HG02852 (cell line): Measurements from ENCODE around the gene EFS.
"Not testable (repeated sequence)": the region's sequence is repeated elsewhere in the genome, so short reads cannot be mapped to it uniquely, and the experiment has no call there.

ENCODE experiments used
- ATAC-seq: cut with Tn5 transposase; IDR thresholded peaks from one replicate; pipeline ENCODE4 v1.9.1; 2021; ENCODE audit warnings: mild to moderate bottlenecking, moderate library complexity; ENCODE audit not compliant: unreplicated experiment

EFS gene

GRCh38 chr14:23365036-23365731, at the start of gene EFS:
TSS of gene EFS (minus strand) at chr14:23365172. CDS start at chr14:23365025, 147 bp downstream.
- no peak for ATAC-seq

- ATAC-seq: no peak
Measured at GRCh38 chr14:23414254-23414653, 49.3 kb upstream of the EFS start.

GRCh38 chr14:23413681-23414080, 48.7 kb upstream of the EFS start:
- no peak for ATAC-seq

GRCh38 chr14:23411563-23412525, 46.9 kb upstream of the EFS start:
- ATAC-seq: no peak

- no peak for ATAC-seq
Measured at GRCh38 chr14:23409966-23410635, 45.1 kb upstream of the EFS start.

GRCh38 chr14:23409475-23409874, 44.5 kb upstream of the EFS start:
- ATAC-seq: peak; percentile 45

- ATAC-seq: no peak
Measured at GRCh38 chr14:23408307-23408630, 43.3 kb upstream of the EFS start.

- ATAC-seq: no peak
Measured at GRCh38 chr14:23407516-23408306, 42.7 kb upstream of the EFS start, which contains the start of gene MYH6. TSS of gene MYH6 (minus strand) at chr14:23408273. CDS start at chr14:23407223, 1,050 bp downstream.

GRCh38 chr14:23406725-23407355, 41.9 kb upstream of the EFS start:
- ATAC-seq: no peak

- ATAC-seq: no peak
Measured at GRCh38 chr14:23406244-23406643, 41.3 kb upstream of the EFS start.

GRCh38 chr14:23405516-23406025, 40.6 kb upstream of the EFS start:
- ATAC-seq: no peak

GRCh38 chr14:23405096-23405495, 40.1 kb upstream of the EFS start:
- ATAC-seq: no peak

GRCh38 chr14:23404331-23404900, 39.4 kb upstream of the EFS start:
- no peak for ATAC-seq

- ATAC-seq: no peak
Measured at GRCh38 chr14:23403908-23404307, 38.9 kb upstream of the EFS start.

GRCh38 chr14:23403139-23403438, 38.1 kb upstream of the EFS start:
- ATAC-seq: no peak

- no peak for ATAC-seq
Measured at GRCh38 chr14:23402296-23403138, 37.5 kb upstream of the EFS start.

- ATAC-seq: no peak
Measured at GRCh38 chr14:23401291-23401690, 36.3 kb upstream of the EFS start.

- not testable (repeated sequence) for ATAC-seq
Measured at GRCh38 chr14:23400496-23401149, 35.7 kb upstream of the EFS start.
